Activated CD4-positive, alpha-beta T cell treated with anti-CD3 and anti-CD28 coated beads, Interleukin-2, amount 50 U/mL, for 4 hours (primary cell): ENCODE data around the gene PTPA.

Source experiments
- DNase-seq, 2 experiments: peaks; one replicate each; pipeline ENCODE4 v3.0.0-alpha.2; 2020

PTPA gene

DNA sequence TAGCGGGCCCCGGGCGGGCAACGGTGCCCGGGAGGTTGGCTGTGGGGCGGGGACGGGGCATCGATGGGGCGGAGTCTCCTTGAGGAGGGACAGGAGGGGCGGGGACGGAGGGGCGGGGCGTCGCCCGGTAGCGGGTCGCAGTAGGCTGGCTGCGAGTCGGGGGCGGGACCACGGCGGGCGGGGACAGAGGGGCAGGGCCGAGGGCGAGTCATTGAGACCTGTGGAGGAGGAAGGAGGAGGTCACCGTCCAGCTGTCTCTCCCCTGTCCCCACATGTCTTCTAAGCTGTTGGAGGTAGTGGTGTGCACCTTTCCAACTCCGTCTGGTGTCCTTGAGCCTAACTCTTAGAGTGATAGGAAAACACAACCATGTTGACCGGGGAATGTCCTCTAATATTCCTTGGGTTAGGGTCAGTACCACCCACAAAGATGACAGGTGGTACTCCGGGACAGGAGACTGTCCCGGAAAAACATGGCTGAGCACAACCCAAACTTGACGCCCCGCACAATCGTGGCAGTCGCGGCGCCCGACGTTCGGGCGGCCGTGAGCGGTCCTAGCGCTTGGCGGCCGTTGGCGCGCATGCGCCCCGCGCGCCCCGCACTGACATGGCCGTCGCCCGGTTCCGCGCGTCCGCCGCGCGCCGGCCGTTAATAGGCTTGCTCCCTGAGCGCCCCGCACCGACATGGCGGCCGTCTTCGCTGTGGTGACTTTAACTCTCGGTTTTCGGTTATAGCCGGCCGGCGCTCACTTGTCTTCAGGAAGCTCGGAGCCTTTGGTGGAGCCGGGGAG lies at the start of gene PTPA, which contains the start of gene CRAT:
Gene PTPA (plus strand): TSS at position 676 of the 788 bp plus-strand sequence. CDS start 186 bp downstream, outside the sequence.
Gene CRAT (minus strand): TSS at position 54 of the 788 bp plus-strand sequence. CDS start 284 bp downstream, outside the sequence.
- DNase-seq = peak; percentile 95 to 96

DNA sequence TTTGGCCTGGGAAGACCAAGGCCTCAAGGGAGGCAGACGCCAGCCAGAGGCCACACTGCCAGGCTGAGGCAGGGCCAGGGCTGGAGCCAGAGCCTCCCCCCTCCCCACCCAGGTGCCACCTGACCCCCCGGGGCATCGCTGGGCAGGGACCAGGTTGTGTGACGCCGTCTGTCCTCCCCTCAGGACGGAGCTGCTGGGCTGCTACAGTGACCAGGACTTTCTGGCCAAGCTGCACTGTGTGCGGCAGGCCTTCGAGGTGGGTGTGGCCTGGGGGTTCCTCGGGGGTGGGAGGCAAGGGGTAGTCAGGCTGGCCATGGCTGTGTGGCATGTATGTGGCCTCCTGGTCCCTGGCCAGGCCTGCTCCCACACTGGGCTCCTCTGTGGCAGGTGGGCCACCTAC lies 48.2 kb upstream of the PTPA start:
- no peak for DNase-seq

DNA sequence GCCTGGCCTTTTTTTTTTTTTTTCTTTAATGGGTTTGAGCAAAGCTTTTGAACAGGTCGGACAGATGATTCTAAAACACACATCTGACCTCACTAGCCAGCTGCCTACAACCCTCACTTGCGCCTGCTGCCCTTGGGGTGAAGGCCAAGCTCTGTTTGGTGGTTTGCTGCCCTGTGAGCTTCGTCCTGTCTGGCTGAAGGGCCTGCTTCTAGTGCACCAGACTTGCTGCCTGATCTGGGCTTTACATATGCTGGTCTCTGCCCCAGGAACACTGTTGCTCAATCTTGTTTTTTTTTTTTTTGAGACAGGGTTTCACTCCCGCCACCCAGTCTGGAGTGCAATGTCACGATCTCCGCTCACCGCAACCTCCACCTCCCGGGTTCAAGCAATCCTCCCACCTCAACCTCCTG lies 46.7 kb upstream of the PTPA start:
- no peak for DNase-seq

DNA sequence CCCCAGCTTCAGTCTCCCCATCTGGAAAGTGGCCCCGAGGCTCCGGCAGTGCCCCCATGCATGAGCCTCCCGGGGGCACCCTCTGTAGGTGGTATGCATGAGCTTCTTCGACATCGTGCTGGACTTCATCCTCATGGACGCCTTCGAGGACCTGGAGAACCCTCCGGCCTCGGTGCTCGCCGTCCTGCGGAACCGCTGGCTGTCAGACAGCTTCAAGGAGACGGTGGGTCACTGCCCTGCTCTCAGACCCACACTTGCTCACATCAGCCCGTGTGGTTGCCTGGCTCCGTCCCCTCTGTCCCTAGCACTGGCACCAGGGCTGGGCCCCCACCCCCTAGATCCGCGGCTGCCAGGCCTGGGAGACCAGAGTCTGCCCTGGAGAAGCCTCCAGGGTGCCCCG lies 43.1 kb upstream of the PTPA start:
- no peak for DNase-seq

DNA sequence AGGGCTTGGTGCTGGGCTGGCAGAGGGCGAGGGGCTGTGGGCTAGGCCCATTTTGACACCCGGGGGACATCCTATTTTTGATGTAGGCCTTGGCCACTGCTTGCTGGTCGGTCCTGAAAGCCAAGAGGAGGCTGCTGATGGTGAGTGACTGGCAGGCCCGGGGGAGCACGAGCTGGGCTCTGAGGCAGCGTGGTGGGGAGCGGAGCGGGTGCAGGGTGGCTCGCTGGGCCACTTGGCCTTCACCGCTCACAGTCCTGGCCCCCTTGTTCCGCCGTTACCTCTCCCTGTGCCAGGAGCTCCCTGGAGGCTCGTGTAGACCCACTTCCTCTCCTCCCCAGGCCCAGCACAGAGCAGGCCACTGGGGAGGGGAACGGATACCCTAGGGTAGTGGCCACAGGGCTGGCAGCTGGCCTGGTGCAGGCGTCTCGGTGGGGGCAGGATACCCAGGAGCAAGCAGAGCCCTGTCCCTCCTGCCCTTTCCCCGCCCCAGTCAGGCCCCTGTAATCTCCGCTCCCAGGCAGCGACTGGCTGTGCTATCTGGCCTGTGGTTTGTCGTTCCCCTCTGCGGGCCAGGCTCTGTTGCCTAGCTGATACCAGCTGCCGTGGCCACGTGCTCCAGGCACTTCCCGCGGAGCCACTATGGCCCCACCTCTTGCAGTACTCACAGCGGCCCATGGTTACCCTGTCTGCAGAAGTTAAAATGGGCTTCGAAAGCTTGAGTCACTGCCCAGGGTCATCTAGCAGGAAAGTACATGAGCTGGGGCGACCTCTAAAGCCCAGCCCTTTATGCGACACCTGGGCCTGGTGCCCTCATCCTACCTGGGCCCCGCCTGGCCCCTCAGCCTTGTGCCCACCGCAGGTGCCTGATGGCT lies 42.0 kb upstream of the PTPA start:
- peak; percentile 15 to 34 for DNase-seq

DNA sequence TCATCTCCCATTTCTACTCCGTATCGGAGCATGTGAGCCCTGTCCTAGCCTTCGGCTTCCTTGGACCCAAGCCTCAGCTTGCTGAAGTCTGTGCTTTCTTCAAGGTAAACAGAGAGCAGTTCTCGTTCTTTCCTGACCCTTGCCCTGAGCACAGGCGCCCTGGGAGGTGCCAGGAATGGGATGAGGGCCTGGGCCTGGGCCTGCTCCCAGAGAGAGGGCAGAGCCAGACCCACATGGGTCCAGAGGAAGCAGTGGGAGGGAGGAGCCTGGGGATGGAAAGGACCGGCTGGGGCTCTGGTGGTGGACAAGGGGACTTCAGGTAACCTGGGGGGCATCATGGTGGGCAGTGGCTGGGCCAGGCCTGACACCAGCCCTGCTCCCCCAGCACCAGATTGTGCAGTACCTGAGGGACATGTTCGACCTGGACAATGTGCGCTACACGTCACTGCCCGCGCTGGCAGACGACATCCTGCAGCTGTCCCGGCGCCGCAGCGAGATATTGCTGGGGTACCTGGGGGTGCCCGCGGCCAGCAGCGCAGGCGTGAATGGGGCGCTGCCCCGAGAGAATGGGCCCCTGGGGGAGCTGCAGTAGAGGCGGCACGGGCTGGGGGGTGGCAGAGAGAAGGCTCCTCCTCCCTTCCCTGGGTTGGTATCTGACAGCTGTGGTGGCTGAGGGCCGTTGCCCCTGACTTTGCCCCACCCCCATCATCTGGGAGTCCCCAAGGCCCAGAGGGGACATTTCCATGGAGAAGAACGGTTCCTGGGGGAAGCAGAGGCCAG lies 41.2 kb upstream of the PTPA start:
- DNase-seq = no peak

DNA sequence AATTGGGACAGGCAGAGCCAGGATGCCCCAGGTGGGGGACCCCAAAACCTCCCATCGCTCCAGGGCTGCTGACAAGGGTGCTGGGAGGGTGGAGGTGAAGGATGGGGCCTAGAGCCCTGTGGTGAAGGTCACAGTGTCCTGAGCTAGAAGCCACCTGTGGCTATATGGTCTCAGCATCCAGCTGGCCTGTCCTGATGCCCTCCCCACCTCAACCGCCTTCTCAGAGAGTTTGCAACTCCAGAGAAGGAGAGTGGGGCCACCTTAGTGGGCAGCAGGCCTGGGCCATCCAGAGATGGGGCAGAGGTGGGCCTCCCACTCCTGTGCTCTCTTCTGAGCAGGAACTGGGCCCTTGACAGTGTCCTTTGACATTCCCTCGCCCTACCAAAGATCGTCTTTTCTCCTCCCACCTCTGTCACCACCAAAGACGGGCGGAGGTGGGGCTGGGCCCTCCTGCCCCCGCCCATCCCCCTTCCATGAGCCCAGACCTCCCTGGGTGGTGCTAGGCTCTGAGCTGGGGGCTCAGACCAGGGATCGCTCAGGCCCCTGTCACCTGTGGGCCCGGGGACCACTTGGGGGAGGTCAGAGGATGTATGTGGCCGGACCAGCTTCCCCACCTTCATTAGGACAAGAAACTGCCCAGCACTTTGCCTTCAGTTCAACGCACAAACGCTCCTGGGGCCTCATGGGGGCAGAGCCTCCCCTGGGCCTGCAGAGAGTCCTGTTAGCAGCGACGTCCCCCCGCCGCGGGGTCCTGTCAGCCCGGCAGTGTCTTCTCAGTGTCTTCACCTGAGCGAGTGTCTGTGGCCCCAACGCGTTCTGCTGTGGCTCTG lies 40.3 kb upstream of the PTPA start:
- DNase-seq = no peak

DNA sequence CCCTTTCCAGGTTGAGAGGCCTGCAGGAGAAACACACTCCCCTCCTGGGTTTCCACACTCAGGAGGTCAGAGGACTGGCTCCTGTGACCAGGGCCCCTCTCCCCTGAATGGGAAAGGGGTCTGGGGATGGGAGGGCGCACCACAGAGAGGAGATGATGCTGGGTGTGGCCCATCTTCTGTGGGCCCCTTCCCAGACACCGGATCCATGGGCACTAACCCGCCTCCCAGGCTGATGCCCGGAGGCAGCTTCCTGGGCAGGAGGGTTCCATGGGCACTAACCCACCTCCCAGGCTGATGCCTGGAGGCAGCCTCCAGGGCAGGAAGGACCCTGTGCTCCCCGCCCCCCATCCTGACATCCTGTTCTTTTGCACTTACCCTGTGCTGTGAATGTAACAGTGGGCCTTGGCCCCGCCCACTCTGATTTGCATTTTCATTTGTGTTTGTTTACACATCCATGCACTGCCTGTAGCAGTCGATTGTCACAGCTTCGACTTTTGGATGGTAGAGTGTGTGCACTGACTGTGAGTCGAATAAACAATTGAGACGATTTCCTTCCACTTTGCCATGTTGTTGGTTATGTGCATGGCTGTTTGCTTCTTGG lies 39.6 kb upstream of the PTPA start:
- DNase-seq = no peak

DNA sequence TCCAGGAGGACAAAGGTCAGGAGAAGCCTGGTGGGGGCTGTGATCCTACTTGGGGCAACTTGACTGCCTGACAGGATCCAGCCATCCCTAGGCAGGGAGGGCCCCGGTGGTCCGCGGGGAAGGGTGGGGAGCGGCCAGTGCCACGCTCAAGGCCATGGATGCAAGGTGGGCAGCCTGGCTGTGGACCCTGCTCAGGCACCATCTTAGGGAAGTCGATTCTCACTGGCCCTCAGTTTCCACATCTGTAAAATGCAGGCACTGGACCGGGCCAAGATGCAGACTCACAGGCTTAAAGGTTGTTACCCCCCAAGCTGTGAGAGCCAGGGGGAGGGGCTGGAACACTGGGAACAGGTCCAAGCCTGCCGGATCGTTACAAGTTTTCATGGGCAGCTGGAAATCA lies 39.0 kb upstream of the PTPA start:
- no peak for DNase-seq

DNA sequence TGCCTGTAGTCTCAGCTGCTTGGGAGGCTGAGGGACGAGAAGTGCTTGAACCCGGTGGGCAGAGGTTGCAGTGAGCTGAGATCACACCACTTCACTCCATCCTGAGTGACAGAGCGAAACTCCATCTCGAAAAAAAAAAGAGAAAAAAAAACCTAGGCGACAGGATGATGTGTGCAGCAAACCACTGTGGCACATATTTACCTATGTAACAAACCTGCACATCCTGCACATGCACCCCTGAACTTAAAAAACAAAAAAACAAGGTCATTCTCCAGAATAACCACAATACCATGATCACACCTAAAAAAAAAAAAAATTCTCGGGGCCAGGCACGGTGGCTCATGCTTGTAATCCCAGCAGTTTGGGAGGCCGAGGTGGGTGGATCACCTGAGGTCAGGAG lies 37.8 kb upstream of the PTPA start:
- DNase-seq = no peak

DNA sequence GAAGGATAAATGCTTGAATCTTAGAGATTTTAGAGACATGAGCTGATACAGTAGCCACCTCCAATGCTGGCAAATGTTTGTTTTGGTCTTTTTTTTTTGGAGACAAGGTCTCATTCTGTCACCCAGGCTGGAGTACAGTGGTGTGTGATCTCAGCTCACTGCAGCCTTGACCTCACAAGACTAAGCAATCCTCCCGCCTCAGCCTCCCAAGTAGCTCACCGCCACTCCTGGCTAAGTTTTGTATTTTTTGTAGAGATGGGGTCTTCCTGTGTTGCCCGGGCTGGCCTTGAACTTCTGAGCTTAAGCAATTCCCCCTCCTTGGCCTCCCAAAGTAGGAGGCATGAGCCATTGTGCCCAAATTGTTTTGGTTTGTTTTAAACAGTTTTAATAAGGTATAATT lies 37.1 kb upstream of the PTPA start:
- DNase-seq = no peak

DNA sequence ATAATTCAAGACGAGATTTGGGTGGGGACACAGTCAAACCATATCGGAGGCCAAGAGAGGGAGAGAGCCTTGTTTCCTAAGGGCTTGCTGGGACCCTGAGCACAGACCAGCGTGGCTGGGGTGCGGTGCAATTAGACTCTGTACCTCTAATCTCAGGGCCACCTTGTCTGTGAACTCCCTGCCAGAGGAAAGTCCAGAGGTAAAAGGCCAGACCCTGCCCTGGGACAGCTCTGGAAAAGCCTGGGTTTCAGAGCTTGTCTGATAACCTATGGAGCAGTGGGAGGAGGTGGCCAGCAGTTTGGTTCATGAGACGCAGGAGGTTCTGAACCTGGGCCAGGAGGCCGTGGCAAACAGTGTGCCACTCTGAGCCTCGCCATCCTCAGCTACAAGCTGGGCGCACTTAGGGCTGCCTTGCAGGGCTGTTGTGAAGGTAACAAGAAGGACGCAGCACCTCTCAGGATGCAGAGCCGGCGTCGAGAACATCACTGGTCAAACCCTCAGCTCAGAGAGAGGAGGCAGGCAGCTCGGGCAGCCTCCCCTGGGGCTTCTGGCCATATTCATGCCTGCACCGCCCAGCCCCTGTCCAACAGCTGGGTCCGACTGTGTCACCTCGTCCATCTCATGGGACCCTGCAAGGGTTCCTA lies 35.1 kb upstream of the PTPA start:
- no peak for DNase-seq

DNA sequence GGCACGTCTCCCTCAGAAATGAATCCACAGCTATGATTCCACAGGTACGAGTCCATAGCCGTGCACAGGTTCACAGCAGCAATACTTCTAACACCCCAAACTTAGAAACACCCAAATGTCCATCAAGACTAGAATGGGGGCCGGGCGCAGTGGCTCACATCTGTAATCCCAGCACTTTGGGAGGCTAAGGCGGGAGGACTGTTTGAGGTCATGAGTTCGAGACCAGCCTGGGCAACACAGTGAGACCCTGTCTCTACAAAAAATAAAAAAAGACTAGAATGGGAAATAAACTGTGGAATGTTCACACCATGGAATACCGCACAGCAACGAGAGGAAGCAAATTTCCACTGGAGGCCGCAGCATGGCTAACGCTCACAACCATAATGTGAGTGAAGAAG lies 34.6 kb upstream of the PTPA start:
- DNase-seq = no peak

DNA sequence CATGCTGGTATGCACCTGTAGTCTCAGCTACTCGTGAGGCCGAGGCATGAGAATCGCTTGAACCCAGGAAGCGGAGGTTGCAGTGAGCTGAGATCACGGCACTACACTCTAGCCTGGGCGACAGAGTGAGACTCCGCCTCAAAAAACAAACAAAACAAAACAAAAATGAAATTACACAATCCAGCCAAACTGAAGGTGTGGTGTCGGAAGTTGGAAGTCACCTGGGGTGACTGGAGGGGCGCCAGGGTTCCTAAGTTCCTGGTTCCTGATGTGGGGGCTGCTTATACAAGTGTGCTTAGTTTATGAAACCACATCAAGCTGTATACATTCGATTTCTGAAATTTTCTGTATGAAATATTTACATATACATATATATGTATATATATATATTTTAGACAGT lies 34.0 kb upstream of the PTPA start:
- no peak for DNase-seq

DNA sequence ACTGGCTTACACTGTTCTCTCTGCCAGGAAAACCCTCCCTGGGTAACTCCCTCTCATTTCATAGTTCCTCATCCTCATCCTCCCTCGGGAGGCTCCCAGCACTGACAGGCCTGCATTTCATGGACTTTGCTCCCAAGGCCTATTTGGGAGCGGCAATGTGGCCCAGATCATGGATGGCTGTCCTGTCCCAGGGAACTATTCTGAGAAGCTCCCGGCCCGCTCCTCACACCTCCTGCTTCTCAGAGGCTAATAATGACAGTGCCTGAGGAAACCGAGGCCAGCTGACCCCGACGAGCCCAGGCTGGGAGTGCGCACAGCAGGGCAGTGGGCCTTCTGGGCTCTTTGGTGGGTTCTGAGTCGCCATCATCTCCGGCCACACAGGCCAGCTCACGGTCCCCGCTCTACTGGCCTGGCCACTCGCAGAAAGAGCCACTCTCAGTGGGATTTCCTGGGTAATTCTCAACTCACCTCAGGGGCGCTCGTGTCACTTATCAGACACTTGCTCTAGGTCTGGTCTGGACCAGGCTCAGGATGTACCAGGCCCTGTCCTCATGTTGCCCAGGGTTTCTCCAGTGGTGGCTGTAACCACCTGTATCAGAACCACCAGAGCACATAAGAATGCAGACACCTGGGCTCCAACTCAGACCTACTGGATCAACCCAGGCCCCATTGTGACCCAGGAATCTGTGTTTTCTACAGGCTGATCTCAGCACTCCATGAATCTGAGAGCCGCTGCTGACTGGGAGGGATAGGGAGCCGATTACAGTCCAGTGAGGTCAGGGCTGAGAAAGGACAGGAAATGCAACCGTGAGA lies 32.3 kb upstream of the PTPA start:
- DNase-seq = no peak

DNA sequence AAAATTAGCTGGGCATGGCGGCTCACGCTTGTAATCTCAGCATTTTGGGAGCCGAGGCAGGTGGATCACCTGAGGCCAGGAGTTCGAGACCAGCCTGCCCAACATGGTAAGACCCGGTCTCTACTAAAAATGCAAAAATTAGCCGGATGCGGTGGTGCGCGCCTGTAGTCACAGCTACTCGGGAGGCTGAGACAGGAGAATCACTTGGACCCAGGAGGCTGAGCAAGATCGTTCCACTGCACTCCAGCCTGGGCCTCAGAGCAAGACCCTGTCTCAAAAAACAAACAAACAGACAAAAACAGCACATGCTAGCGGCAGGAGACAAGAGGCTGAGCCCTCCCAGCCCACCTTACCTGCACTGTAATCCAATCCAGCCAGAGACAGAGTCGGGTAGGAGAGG lies 31.4 kb upstream of the PTPA start:
- DNase-seq = no peak

DNA sequence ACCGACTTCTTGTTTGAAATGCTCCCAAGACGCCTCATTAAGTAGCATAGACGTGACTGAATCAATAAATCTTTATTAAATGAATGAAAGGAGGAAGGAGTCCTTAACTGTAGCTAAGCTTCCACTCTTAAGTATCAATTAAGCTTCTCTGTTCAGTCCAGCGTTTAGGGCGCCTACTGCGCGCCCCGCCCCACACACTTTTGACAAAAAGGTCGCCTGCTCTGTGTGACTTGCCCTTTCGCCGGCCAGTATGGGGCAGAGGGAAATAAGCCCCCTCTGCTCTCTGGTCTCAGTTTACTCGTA lies 31.0 kb upstream of the PTPA start:
- DNase-seq = no peak

DNA sequence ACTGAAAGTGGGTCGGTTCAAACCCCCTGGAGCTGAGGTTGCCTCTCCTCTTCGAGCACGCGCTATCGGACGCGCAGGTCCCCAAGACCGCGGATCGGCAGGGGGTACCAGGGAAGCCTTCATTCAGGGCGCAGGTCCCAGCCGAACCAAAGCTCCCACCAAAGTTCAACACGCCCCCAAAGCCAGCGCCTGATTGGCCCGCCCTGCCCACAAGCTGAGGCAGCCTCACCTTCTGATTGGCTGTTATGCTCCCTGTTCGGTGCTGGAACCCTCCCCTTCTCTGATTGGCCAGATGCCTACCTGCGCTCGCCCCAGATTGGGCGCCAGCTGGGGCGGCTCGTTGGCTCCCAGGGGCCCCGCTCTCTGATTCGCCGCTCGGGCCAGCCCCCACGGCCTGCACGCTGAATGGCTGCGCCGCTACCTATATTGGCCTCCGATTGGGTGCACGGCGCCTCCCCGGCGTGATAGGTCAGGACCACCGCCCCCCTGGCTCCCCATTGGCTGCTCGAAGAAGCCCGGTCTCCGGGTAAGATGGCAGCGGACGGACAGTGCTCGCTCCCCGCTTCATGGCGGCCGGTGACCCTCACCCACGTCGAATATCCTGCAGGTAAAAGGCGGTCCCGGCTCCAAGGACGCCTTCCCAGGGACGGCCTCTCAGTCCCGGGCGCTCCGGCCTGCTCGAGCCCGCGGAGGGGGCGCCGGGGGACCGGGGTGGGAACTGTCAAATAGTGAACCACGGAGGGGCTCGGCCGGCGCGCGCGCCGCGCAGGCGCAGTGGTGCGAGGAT lies 30.4 kb upstream of the PTPA start, which contains the start of gene DOLPP1:
Gene DOLPP1 (plus strand): TSS at position 511 of the 787 bp plus-strand sequence. CDS start 21 bp downstream, at position 532.
- peak; percentile 98 for DNase-seq

DNA sequence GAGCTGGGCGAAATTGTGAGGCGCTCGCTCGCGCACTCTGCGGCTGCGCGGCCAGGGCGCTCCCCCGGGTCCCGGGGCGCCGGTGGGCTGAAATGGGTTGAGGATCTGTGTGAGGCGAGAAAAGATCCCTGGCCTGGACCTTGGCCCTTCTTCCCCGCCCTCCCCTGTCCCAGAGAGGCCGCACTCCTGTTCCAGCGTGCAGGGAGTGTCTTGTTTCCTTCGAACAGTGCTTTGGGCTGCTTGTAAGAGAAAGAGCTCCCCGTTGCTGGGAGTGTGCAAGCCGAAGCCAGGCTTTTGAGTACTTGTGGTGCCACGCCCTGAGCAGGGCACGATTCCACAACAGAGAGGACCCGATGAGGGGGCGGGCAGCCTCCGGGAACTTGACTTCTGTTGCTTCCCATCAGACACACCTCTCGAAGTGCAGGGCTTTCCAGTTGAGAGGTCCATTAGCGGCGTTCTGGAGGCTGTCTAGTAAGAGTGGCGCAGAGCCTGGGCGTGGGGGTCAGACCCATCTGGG lies 29.8 kb upstream of the PTPA start:
- DNase-seq = no peak
